Chondrocyte (in vitro differentiated cells): ENCODE measurements around the gene OPRL1. TPM values are rescaled to one million over a fixed set of nuclear protein-coding genes. Genes with fewer than 3 reads are reported as not detected.

Experiments used
- DNase-seq: peaks from one replicate; pipeline ENCODE4 v3.0.0; 2021; ENCODE audit warnings: mixed read lengths, low spot score
- H3K27ac Mint-ChIP-seq: one replicate; pipeline ENCODE4 v1.8.0; 2021; ENCODE audit warnings: mild to moderate bottlenecking, moderate library complexity, mixed read lengths; ENCODE audit not compliant: unreplicated experiment
- H3K27me3 Mint-ChIP-seq: 2 replicates; pipeline ENCODE4 v1.8.0; 2021; ENCODE audit warnings: low read depth, mixed read lengths
- H3K36me3 Mint-ChIP-seq: 2 replicates; pipeline ENCODE4 v1.8.0; 2021; ENCODE audit warnings: low read depth, mixed read lengths
- H3K4me1 Mint-ChIP-seq: 2 replicates; pipeline ENCODE4 v1.8.0; 2021; ENCODE audit warnings: low read depth, mild to moderate bottlenecking, mixed read lengths
- H3K4me3 Mint-ChIP-seq: one replicate; pipeline ENCODE4 v1.8.0; 2021; ENCODE audit warnings: mild to moderate bottlenecking, moderate library complexity, mixed read lengths; ENCODE audit not compliant: unreplicated experiment
- H3K9me3 Mint-ChIP-seq: 2 replicates; pipeline ENCODE4 v1.8.0; 2021; ENCODE audit warnings: low read depth, mixed read lengths
- CTCF ChIP-seq: fragments of 200-600 bp; sonication (generic); IDR thresholded peaks from 2 replicates; pipeline ENCODE4 v1.5.0; 2021; ENCODE audit warnings: antibody characterized with exemption, mild to moderate bottlenecking, moderate library complexity
- total RNA-seq: library from RNA; stranded (reverse); gene quantifications from 3 replicates; pipeline ENCODE4 v1.2.1, GENCODE V29; 2021

OPRL1 gene
- total RNA-seq, 1 donor from 2014 or later = 3.2 TPM

DNA sequence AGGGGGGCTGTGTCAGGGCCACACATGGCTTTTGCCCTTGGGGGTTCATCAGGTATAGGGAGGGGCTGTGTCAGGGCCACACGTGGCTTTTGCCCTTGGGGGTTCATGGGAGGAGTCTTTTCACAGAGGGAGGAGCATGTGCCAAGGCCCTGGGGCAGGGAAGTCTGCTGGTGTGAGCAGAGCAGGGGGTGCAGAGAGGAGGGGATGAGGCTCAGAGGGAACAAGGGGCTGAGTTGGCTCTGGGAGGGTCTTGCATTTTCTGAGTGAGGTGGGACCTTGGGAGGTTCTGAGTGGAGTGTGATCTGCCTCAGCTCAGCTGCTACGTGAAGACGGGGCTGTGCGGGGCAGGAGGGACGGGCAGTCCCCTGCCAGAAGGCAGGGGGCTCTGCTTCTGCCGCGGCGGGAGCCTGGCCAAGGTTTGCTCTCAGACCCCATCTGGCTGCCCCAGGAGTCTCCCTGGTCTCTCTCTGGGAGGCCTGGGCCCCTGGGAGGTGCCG, 24.4 kb upstream of the OPRL1 start:
- no peak for DNase-seq
- H3K4me1 Mint-ChIP-seq = peaks cover 48% of the 10 kb centered on the region
- no peaks in the 10 kb centered on the region for H3K9me3 Mint-ChIP-seq
- H3K36me3 Mint-ChIP-seq = no peaks in the 10 kb centered on the region
- peak overlapping the region; percentile 36 for H3K27ac Mint-ChIP-seq
- no peak overlapping the region for H3K4me3 Mint-ChIP-seq
- H3K27me3 Mint-ChIP-seq = no peaks in the 10 kb centered on the region
- TF ChIP-seq CTCF = no peak

- H3K4me1 Mint-ChIP-seq = peaks cover 48% of the 10 kb centered on the region
- no peak for DNase-seq
- no peak overlapping the region for H3K4me3 Mint-ChIP-seq
- TF ChIP-seq CTCF = peak; percentile 17
- no peaks in the 10 kb centered on the region for H3K27me3 Mint-ChIP-seq
- H3K9me3 Mint-ChIP-seq = no peaks in the 10 kb centered on the region
- no peaks in the 10 kb centered on the region for H3K36me3 Mint-ChIP-seq
- H3K27ac Mint-ChIP-seq = no peak overlapping the region
Observed at GRCh38 chr20:64055893-64056638, 23.8 kb upstream of the OPRL1 start.

DNA sequence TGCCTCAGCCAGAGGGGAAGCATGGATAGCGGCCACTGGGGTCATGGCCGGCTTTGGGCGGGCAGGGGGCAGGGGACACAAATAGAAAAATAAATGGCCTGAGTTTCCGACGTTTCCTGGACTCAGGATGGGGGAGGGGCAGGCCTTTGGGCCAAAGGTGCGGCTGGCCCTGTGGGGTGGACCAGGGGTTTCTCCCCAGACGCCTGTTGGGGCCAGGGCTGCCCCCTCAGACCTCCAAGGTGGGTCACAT, 23.3 kb upstream of the OPRL1 start:
- Mint-ChIP-seq H3K9me3 (no peaks in the 10 kb centered on the region), H3K36me3 (no peaks in the 10 kb centered on the region)

DNA sequence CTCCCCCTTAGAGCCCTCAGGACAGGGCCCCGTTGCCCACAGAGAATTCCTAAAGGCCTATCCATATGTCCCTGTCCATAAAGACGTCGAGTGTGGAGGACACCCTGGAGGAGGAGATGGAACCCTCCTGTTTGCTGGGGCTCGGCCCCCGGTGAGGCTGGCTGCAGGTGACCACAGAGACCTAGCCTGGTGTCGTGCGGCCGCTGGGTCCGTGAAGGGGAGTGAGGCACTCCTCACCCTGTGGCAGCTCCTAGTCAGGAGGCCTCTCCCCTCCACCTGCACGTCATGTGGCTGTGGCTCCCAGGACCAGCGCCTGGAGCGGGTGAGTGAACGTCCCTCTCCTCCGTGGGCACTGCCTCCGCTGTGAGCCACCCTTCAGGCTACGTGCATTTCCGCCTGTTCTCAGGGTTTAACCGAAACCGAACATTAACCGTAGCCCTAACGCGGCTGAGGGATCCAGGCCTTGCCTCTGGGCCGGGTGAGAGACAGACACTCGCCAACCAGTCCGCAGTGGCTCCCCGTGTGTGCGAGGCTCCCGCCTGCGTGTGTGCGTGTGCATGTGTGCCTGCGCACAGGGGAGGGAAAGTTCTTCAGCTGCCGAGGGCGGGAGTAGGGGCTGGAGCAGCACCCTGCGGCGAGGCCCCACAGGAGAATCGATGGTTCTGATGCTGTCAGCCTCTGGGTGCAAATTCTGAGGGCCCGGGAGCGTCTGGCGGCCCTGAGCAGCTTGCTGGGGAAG, 22.8 kb upstream of the OPRL1 start:
- peaks cover 49% of the 10 kb centered on the region for H3K4me1 Mint-ChIP-seq
- H3K27ac Mint-ChIP-seq = no peak overlapping the region
- DNase-seq = no peak
- no peak for TF ChIP-seq CTCF
- no peak overlapping the region for H3K4me3 Mint-ChIP-seq
- H3K36me3 Mint-ChIP-seq = no peaks in the 10 kb centered on the region
- no peaks in the 10 kb centered on the region for H3K27me3 Mint-ChIP-seq
- H3K9me3 Mint-ChIP-seq = no peaks in the 10 kb centered on the region

More for the DNA sequence above, 23.3 kb upstream of the OPRL1 start:
- peaks cover 48% of the 10 kb centered on the region for H3K4me1 Mint-ChIP-seq
- no peak for TF ChIP-seq CTCF
- H3K27me3 Mint-ChIP-seq = no peaks in the 10 kb centered on the region
- no peak overlapping the region for H3K27ac Mint-ChIP-seq
- no peak for DNase-seq
- H3K4me3 Mint-ChIP-seq = no peak overlapping the region

- Mint-ChIP-seq H3K4me1 (peaks cover 54% of the 10 kb centered on the region), H3K27me3 (no peaks in the 10 kb centered on the region), H3K4me3 (peak overlapping the region; percentile 53), H3K9me3 (no peaks in the 10 kb centered on the region), H3K27ac (peak overlapping the region; percentile 85), H3K36me3 (no peaks in the 10 kb centered on the region)
- peak; percentile 90 for TF ChIP-seq CTCF
- DNase-seq = no peak
Observed at GRCh38 chr20:64057628-64058498, 22.0 kb upstream of the OPRL1 start.
